Large intestine (tissue), 12 donors: ENCODE data around the gene PIP4K2B. TPM values are rescaled to one million over a fixed set of nuclear protein-coding genes. Genes with fewer than 3 reads are reported as not detected.

ENCODE experiments used
- DNase-seq, 2 donors: peaks; one replicate each; pipeline versions ENCODE4 v3.0.0 to v3.0.0-alpha.2; 2013
- H3K27ac ChIP-seq: one replicate; pipeline ENCODE4 v1.5.1; 2013; ENCODE audit warnings: low read length
- H3K27me3 ChIP-seq: 2 replicates; pipeline ENCODE4 v1.6.1; 2013; ENCODE audit warnings: low read length; ENCODE audit not compliant: control insufficient read depth, insufficient read depth
- H3K36me3 ChIP-seq: 2 replicates; pipeline ENCODE4 v1.6.1; 2013; ENCODE audit warnings: low read length; ENCODE audit not compliant: control insufficient read depth, insufficient read depth
- H3K4me1 ChIP-seq: one replicate; pipeline ENCODE4 v1.6.1; 2013; ENCODE audit warnings: low read length; ENCODE audit not compliant: control insufficient read depth, insufficient read depth
- H3K4me3 ChIP-seq: one replicate; pipeline ENCODE4 v1.5.1; 2013; ENCODE audit warnings: low read length
- H3K9me3 ChIP-seq: one replicate; pipeline ENCODE4 v1.6.1; 2013; ENCODE audit warnings: mild to moderate bottlenecking, low read depth, low read length, moderate library complexity; ENCODE audit not compliant: control insufficient read depth
- WGBS: methylation state at CpG from one replicate; pipeline ENCODE4 v1.1.5; 2013; ENCODE audit warnings: low lambda C conversion rate; ENCODE audit not compliant: insufficient coverage; 5-methylcytosine and 5-hydroxymethylcytosine counted together
- long read RNA-seq, 11 donors: transcript quantifications; one replicate each; lab custom pipeline, GENCODE V29; 2026
- polyA plus RNA-seq: library from polyadenylated mRNA; unstranded; fragments of 120-200 nt; gene quantifications from one replicate; pipeline ENCODE4 v1.2.1, GENCODE V29; 2013

The PIP4K2B gene
- polyA plus RNA-seq, result 33.4 TPM
- long read RNA-seq, donor 1, full-length matches to known transcripts, result 1 of 1 reads
- long read RNA-seq, donor 1, partial matches to known transcripts, result 0 of 1 reads
- long read RNA-seq, donor 1, other reads (novel, unspliced or antisense), result 0 of 1 reads
- long read RNA-seq, donor 2, full-length matches to known transcripts, result 3 of 25 reads
- long read RNA-seq, donor 2, partial matches to known transcripts, result 22 of 25 reads
- long read RNA-seq, donor 2, other reads (novel, unspliced or antisense), result 0 of 25 reads
- long read RNA-seq, donor 3, result 0 reads
- long read RNA-seq, donor 4, result 0 reads
- long read RNA-seq, donor 5, full-length matches to known transcripts, result 2 of 2 reads
- long read RNA-seq, donor 5, partial matches to known transcripts, result 0 of 2 reads
- long read RNA-seq, donor 5, other reads (novel, unspliced or antisense), result 0 of 2 reads
- long read RNA-seq, donor 6, full-length matches to known transcripts, result 4 of 4 reads
- long read RNA-seq, donor 6, partial matches to known transcripts, result 0 of 4 reads
- long read RNA-seq, donor 6, other reads (novel, unspliced or antisense), result 0 of 4 reads
- long read RNA-seq, donor 7, full-length matches to known transcripts, result 2 of 2 reads
- long read RNA-seq, donor 7, partial matches to known transcripts, result 0 of 2 reads
- long read RNA-seq, donor 7, other reads (novel, unspliced or antisense), result 0 of 2 reads
- long read RNA-seq, donor 8, result 0 reads
- long read RNA-seq, donor 9, full-length matches to known transcripts, result 2 of 2 reads
- long read RNA-seq, donor 9, partial matches to known transcripts, result 0 of 2 reads
- long read RNA-seq, donor 9, other reads (novel, unspliced or antisense), result 0 of 2 reads
- long read RNA-seq, donor 10, partial matches to known transcripts, result 10 of 10 reads
- long read RNA-seq, donor 10, other reads (novel, unspliced or antisense), result 0 of 10 reads
- long read RNA-seq, donor 11, full-length matches to known transcripts, result 2 of 2 reads
- long read RNA-seq, donor 11, partial matches to known transcripts, result 0 of 2 reads
- long read RNA-seq, donor 11, other reads (novel, unspliced or antisense), result 0 of 2 reads

DNA sequence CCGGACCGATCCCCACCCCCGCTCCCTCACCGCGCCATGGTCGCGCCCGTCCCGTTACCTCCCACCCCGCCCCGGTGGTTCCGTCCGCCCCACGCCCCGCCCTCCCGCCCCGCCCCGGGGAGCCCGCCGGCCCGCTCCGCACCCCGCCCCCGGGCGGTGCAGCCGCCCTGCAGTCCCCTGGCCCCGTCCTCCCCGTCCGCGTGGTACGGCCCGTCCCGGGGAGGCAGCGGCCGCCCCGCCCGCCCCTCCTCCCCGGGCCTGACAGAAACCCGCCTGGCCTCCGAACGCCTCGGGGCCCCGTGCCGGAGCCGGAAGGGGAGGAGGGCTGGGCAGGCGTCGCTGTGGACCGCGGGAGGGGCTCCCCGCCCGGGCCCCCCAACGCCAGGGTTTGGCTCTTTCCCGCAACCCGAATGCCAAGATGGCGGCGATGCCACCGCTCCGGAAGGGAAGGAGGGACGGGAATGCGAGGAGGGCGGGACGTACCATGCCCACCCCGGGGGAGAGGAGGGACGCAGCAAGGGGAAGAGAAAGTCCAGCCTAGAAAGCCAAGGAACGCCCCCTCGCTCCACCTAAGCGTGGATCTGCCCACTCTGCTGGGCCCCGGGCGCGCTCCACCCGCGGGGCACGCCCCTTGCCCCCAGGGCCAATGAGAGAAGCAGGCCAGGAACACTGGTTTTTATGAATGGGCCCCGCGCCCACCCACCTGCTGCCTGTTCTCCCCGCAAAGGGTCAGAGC, at the start of gene PIP4K2B:
Gene PIP4K2B (minus strand): TSS at position 56 of the 736 bp plus-strand sequence. CDS start 132 bp downstream, outside the sequence.
- peaks cover 27% of the 10 kb centered on the region for H3K36me3 ChIP-seq
- DNase-seq, result peak; percentile 98 to 99

DNA sequence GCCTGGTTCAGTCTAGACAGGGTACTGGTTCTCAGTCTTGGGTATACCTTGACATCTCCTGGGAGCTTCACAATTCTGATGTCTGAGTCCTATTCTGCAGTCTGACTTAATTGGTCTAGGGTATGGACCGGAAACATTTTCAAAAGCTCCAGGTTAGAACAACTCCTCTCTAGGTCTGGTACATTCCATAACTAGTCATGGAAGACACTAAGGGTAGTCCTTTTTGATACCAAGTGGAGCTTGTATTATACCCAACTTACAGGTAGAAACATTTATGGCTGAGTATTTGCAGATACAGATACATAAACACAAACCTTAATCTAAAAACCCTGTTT, 49.2 kb upstream of the PIP4K2B start:
- no peak overlapping the region for H3K4me3 ChIP-seq
- DNase-seq, result no peak
- H3K27me3 ChIP-seq, result no peaks in the 10 kb centered on the region
- H3K36me3 ChIP-seq, result peaks cover 57% of the 10 kb centered on the region
- WGBS, result no CpG with 5 or more reads among the region's 1 CpG
- no peaks in the 10 kb centered on the region for H3K9me3 ChIP-seq
- H3K27ac ChIP-seq, result no peak overlapping the region
- H3K4me1 ChIP-seq, result peaks cover 8% of the 10 kb centered on the region

More for the DNA sequence above, at the start of gene PIP4K2B:
- Histone ChIP-seq H3K4me1 (peaks cover 32% of the 10 kb centered on the region), H3K27ac (peak within 1 kb of the TSS; percentile 97), H3K27me3 (no peaks in the 10 kb centered on the region), H3K4me3 (peak within 1 kb of the TSS; percentile 73), H3K9me3 (no peaks in the 10 kb centered on the region)
- WGBS, result no CpG with 5 or more reads among the region's 76 CpGs

DNA sequence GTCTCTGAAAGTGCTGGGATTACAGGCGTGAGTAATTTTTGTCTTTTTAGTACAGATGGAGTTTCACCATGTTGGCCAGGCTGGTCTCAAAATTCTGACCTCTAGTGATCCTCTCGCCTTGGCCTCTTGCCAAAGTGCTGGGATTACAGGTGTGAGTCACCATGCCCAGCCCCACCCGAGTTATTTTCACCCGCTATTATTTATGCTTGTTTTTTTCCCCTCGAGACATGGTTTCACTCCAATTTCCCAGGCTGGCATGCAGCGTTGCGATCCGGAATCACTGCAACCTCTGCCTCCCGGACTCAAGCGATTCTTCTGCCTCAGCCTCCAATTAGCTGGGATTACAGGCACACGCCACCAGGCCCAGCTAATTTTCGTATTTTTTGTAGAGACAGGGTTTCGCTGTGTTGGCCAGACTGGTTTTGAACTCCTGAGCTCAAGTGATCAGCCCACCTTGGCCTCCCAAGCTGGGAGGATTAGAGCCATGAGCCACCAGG, 45.0 kb upstream of the PIP4K2B start:
- no peaks in the 10 kb centered on the region for H3K27me3 ChIP-seq
- no peak overlapping the region for H3K4me3 ChIP-seq
- DNase-seq, result no peak
- 82% methylated on average over 5 of the region's 13 CpGs for WGBS
- H3K4me1 ChIP-seq, result peaks cover 5% of the 10 kb centered on the region
- no peak overlapping the region for H3K27ac ChIP-seq
- H3K36me3 ChIP-seq, result peaks cover 25% of the 10 kb centered on the region
- H3K9me3 ChIP-seq, result no peaks in the 10 kb centered on the region

DNA sequence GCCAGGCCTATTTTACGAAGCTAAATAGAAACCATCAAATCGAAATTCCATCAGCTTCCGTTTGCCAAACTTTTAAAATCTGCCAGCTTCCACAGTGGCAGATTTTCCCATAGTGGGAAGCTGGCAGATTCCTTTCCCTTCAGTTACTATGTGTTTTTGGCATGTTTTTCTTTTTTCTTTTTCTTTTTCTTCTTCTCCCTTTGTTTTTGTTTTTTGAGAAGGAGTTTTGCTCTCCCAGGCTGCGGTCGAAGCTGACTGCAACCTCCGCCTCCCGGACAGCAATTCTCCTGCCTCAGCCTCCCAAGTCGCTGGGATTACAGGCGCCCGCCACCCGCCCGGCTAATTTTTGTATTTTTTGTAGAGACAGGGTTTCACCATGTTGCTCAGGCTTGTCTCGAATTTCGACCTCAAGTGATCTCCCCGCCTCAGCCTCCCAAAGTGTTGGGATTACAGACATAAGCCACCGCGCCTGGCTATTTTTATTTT, 26.4 kb upstream of the PIP4K2B start:
- no peaks in the 10 kb centered on the region for H3K27me3 ChIP-seq
- peaks cover 13% of the 10 kb centered on the region for H3K4me1 ChIP-seq
- no peak for DNase-seq
- peak overlapping the region; percentile 66 for H3K4me3 ChIP-seq
- H3K9me3 ChIP-seq, result no peaks in the 10 kb centered on the region
- 100% methylated on average over 2 of the region's 17 CpGs for whole genome bisulfite sequencing
- peak overlapping the region; percentile 90 for H3K27ac ChIP-seq
- H3K36me3 ChIP-seq, result peaks cover 8% of the 10 kb centered on the region

DNA sequence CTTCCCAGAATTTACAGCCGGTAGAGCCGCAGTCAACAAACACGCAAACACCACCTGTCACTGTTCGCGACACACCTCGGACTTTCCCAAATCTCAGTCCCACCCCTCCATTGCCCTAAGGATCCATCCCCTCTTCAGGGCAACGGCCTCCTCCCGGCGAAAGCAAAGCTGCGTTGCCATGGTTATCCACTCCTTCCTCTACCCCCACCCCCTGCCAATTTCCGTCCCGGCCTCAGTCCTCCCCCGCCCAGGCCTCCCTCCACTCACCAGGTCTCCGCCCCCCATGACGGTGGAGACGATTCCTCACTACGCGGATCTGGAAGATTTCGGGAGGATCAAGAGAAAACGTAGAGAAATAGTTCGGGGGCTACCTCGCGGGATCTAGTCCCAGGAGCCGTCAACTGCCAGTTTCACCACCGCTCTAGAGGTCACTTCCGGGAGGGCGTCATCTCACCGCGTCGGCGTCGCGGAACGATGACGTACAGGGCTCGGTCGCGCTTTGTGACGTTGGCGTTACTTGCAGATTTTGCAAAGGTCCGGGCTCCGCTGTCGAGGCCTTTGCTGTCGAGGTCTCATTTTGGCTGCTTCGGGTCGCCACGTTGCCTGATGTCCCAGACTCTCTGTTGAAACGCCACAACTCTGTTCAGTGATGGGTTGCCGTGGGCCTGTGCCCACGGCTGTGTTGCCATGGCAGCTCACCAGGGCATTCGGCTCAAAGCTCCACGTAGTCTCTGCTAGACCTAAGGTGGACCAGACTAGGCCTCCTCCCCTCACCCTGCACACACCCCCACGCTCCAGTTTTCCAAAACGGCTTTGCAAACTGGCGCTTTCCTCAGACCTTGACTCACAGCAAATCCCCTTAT, 25.8 kb upstream of the PIP4K2B start, which contains the start of gene CWC25:
Gene CWC25 (minus strand): TSS at position 423 of the 863 bp plus-strand sequence. CDS start 138 bp downstream, at position 285.
- peaks cover 13% of the 10 kb centered on the region for H3K4me1 ChIP-seq
- no CpG with 5 or more reads among the region's 55 CpGs for WGBS
- no peaks in the 10 kb centered on the region for H3K9me3 ChIP-seq
- no peaks in the 10 kb centered on the region for H3K27me3 ChIP-seq
- peak; percentile 98 for DNase-seq
- peak within 1 kb of the TSS; percentile 66 for H3K4me3 ChIP-seq
- peak within 1 kb of the TSS; percentile 90 for H3K27ac ChIP-seq
- peaks cover 14% of the 10 kb centered on the region for H3K36me3 ChIP-seq

DNA sequence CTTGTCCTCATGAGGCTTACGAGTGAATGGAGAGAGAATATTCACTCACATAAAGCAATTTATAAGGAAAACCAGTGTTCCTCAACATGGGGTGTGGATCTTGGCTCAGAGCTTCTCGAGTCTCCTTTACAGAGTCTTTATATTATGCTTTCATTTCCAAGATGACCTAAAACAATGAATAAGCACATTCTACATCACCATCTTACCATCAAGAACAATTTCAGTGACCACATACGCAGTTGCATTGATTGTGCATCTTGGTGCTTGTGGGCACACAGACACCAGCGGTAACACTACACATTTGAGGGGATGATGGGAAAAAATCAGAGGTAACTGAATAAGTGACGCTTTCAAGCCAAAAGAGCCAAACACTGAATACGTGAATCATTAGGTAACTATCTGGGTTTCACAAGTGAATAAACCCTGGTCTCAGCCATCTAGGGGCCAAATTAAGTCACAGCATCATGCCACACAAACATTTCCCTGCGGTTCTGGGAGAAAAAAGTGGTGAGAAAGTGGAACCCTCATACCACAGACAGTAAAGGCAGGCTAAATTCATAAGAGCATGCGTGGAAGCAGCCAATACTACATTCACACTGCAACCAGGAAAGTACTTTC, 16.3 kb upstream of the PIP4K2B start:
- Histone ChIP-seq H3K4me3 (no peak overlapping the region), H3K36me3 (peaks cover 42% of the 10 kb centered on the region), H3K27ac (no peak overlapping the region), H3K4me1 (peaks cover 4% of the 10 kb centered on the region), H3K27me3 (no peaks in the 10 kb centered on the region), H3K9me3 (no peaks in the 10 kb centered on the region)
- DNase-seq, result no peak
- 80% methylated on average over 1 of the region's 8 CpGs for WGBS

DNA sequence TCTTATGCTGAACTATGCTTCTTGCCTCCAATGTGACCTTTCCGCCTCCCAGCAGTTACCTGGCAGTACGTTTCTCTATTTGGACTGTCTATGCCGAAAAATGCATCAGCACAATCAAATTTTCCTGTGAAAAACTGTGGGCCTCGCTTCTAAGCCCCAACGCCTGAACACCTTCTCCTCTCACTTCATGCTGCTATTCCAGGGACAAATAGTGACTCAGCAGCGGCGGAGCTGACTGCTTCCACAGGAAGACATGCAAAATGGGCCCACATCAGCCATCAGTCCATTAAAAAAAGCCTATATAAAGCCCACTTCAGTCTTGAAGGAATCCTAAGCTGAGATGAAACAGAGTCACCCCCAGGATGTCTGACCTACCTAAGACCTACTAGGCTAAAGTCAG, 10.5 kb upstream of the PIP4K2B start:
- Histone ChIP-seq H3K9me3 (no peaks in the 10 kb centered on the region), H3K4me3 (no peak overlapping the region), H3K27me3 (no peaks in the 10 kb centered on the region), H3K4me1 (peaks cover 4% of the 10 kb centered on the region), H3K27ac (no peak overlapping the region), H3K36me3 (peaks cover 66% of the 10 kb centered on the region)
- 100% methylated on average over 2 of the region's 7 CpGs for WGBS
- no peak for DNase-seq

DNA sequence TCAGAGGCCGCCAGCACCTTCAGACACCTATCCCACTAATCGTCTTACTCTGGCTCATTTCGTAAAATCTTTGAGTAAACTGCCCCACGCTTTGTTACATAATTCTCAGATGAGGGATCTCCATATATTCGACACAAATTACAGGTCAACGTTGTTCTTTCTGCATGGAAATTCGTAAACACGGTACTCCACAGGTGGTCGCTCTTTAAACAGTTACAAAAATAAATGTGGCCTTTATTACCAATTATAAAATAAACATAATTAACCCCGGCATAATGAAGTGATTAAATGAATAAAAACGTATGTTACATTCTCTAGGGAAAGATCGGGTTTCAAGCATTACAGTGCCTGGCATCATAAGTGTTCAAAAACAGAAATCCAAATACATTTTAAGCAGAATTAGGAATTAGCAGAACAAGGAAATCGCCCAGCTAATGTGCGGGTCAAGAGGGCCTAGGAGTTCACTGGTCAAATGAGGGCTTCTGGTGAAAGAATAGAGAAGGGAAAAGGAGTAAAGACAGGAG, 943 bp upstream of the PIP4K2B start:
- peaks cover 31% of the 10 kb centered on the region for H3K4me1 ChIP-seq
- DNase-seq, result no peak
- H3K9me3 ChIP-seq, result no peaks in the 10 kb centered on the region
- peak overlapping the region; percentile 97 for H3K27ac ChIP-seq
- peaks cover 30% of the 10 kb centered on the region for H3K36me3 ChIP-seq
- no peaks in the 10 kb centered on the region for H3K27me3 ChIP-seq
- 47% methylated on average over 6 of the region's 14 CpGs for WGBS
- peak overlapping the region; percentile 67 for H3K4me3 ChIP-seq
